ENCODE results near the gene KRTAP20-4.

DNA sequence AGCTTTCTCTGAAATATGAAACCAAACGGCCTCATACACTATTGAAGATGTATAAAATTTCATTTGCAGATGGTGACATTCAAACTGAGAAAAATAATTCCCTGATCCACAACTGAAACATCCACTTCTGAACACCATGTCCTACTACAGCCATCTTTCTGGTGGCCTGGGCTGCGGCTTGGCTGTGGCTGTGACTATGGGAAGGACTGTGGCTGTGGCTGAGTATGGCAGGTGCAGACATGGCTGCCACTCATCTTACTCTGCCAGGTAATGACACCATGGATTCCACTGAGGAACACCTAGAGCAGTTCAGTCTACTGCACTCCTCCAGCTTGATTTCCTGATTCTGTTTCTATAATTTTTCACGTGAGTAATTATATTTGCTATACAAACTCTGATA lies at the start of gene KRTAP20-4:
- TF ChIP-seq POLR2A (IDR thresholded peaks at IDR 0.05; ENCODE audit: low read depth, low read length) (no peak), POLR2AphosphoS5 (IDR thresholded peaks at IDR 0.05; ENCODE audit: low read depth, low read length) (no peak), TAF1 (IDR thresholded peaks at IDR 0.05; ENCODE audit: borderline replicate concordance, low read depth, low read length) (no peak)

Data from GM12892 (cell line).